T-cell (primary cell): Measurements from ENCODE around the gene COIL. TPM values are rescaled to one million over a fixed set of nuclear protein-coding genes. Genes with fewer than 3 reads are reported as not detected.

Experiments used
- ATAC-seq, 4 experiments: fragments of 200-7000 bp in 3 of 4; fragments of 150-1000 bp in 1 of 4; cut with Tn5 transposase; replicated peaks in 1 of 4; 1 replicate in 3 of 4; 2 replicates in 1 of 4; pipeline ENCODE4 v1.10.0; 2021; ENCODE audit warnings: moderate library complexity in 3 of 4, mild to moderate bottlenecking in 2 of 4, moderate number of reproducible peaks in 1 of 4
- CTCF ChIA-PET, 2 donors: fragments of 300-600 bp; sonication (Branson Sonifier 250); formaldehyde crosslinking; loops; one replicate each; lab custom pipeline; 2022; ENCODE audit warnings: antibody characterized with exemption in 2 of 2; lab: Charles Lee
- POLR2A ChIA-PET, 2 donors: fragments of 300-600 bp; sonication (Branson Sonifier 250); formaldehyde crosslinking; loops; one replicate each; lab custom pipeline; 2022; ENCODE audit warnings: antibody characterized with exemption in 2 of 2; lab: Charles Lee
- DNase-seq, 35 experiments: peaks; one replicate each; pipeline versions ENCODE4 v3.0.0 to v3.0.0-alpha.2; 2013 to 2023
- H3K27ac ChIP-seq: one replicate; pipeline ENCODE4 v1.5.1; 2013; ENCODE audit warnings: low read length
- H3K27me3 ChIP-seq, 2 experiments: replicated peaks in 1 of 2; 1 replicate in 1 of 2; 2 replicates in 1 of 2; pipeline versions ENCODE4 v1.6.1 to v1.7.0; 2013; ENCODE audit warnings: low read length in 1 of 2, mixed read lengths in 1 of 2; ENCODE audit not compliant: control insufficient read depth in 2 of 2, insufficient read depth in 2 of 2; ENCODE audit errors: extremely low read depth in 1 of 2
- H3K36me3 ChIP-seq, 2 donors: 1 replicate in 1 of 2; 2 replicates in 1 of 2; pipeline versions ENCODE4 v1.6.1 to v1.7.0; 2013; ENCODE audit warnings: low read length in 1 of 2; ENCODE audit not compliant: control insufficient read depth in 2 of 2, insufficient read depth in 1 of 2; ENCODE audit errors: extremely low read depth in 1 of 2
- H3K4me1 ChIP-seq, 2 experiments: 1 replicate in 1 of 2; 2 replicates in 1 of 2; pipeline versions ENCODE4 v1.6.1 to v1.7.0; 2013; ENCODE audit warnings: low read length in 2 of 2, mixed read lengths in 1 of 2; ENCODE audit not compliant: insufficient read depth in 2 of 2, control insufficient read depth in 1 of 2; ENCODE audit errors: extremely low read depth in 1 of 2
- H3K4me3 ChIP-seq, 2 donors: 1 replicate in 1 of 2; 2 replicates in 1 of 2; pipeline versions ENCODE4 v1.5.1 to v1.7.0; 2013; ENCODE audit warnings: mild to moderate bottlenecking in 2 of 2, low read length in 1 of 2, moderate library complexity in 1 of 2; ENCODE audit not compliant: control insufficient read depth in 1 of 2; ENCODE audit errors: extremely low read depth in 1 of 2
- H3K9me3 ChIP-seq: 2 replicates; pipeline ENCODE4 v1.7.0; 2013
- H3K27ac Mint-ChIP-seq, 2 donors: one replicate each; pipeline ENCODE4 v1.8.0; 2020 to 2021; ENCODE audit warnings: mild to moderate bottlenecking in 2 of 2, mixed read lengths in 2 of 2
- H3K27me3 Mint-ChIP-seq, 2 donors: one replicate each; pipeline ENCODE4 v1.8.0; 2021 to 2022; ENCODE audit warnings: mixed read lengths in 2 of 2
- H3K36me3 Mint-ChIP-seq: one replicate; pipeline ENCODE4 v1.8.0; 2021; ENCODE audit warnings: mixed read lengths
- H3K4me1 Mint-ChIP-seq, 3 donors: one replicate each; pipeline ENCODE4 v1.8.0; 2020 to 2022; ENCODE audit warnings: mixed read lengths in 3 of 3, mild to moderate bottlenecking in 1 of 3
- H3K4me3 Mint-ChIP-seq, 3 donors: one replicate each; pipeline ENCODE4 v1.8.0; 2020 to 2022; ENCODE audit warnings: mild to moderate bottlenecking in 3 of 3, mixed read lengths in 3 of 3, moderate library complexity in 3 of 3
- H3K9me3 Mint-ChIP-seq, 3 donors: one replicate each; pipeline ENCODE4 v1.8.0; 2020 to 2022; ENCODE audit warnings: mixed read lengths in 3 of 3
- WGBS: methylation state at CpG from one replicate; pipeline ENCODE4 v1.1.5; 2013; ENCODE audit warnings: missing lambda C conversion rate; ENCODE audit not compliant: insufficient coverage; 5-methylcytosine and 5-hydroxymethylcytosine counted together
- total RNA-seq, 35 experiments: library from RNA in 6 of 35; stranded (reverse) in 6 of 35; fragments of 120-200 nt in 1 of 35; gene quantifications; one replicate each; pipeline versions ENCODE4 v1.2.1 to v1.2.4 and lab custom pipeline; 2013 to 2026

Gene COIL
- total RNA-seq, 5 donors from 2014 or later (not counting 1 experiment from before 2014, with no cell fraction given) = 14.7 to 19.2 (median 15.7) TPM

- Histone ChIP-seq H3K4me1 (peaks cover 6 to 18% of the 10 kb centered on the region in 2 experiments), H3K27ac (no peak overlapping the region), H3K4me3 (no peak overlapping the region), H3K9me3 (peaks cover 3% of the 10 kb centered on the region), H3K27me3 (no peaks in the 10 kb centered on the region), H3K36me3 (no peaks in the 10 kb centered on the region)
- ChIA-PET POLR2A (no interaction called here), CTCF (interaction anchor here in 1 of 2 donors (0.7 kb wide), 1 partner anchor 13 kb away, joined by 3 read pairs; no protein-coding TSS in a partner anchor)
- Mint-ChIP-seq H3K4me1 (peaks cover 15 to 21% (median 17%) of the 10 kb centered on the region in 3 donors), H3K36me3 (no peaks in the 10 kb centered on the region), H3K4me3 (no peak overlapping the region), H3K9me3 (peaks cover 0 to 14% (median 0%) of the 10 kb centered on the region in 3 donors), H3K27ac (no peak overlapping the region), H3K27me3 (no peaks in the 10 kb centered on the region)
- 100% methylated on average over 1 of the region's 4 CpGs for WGBS
- DNase-seq = no peak
- no peak for ATAC-seq
These were observed 43.1 kb downstream of the COIL start for GRCh38 chr17:56917559-56918296.

DNA sequence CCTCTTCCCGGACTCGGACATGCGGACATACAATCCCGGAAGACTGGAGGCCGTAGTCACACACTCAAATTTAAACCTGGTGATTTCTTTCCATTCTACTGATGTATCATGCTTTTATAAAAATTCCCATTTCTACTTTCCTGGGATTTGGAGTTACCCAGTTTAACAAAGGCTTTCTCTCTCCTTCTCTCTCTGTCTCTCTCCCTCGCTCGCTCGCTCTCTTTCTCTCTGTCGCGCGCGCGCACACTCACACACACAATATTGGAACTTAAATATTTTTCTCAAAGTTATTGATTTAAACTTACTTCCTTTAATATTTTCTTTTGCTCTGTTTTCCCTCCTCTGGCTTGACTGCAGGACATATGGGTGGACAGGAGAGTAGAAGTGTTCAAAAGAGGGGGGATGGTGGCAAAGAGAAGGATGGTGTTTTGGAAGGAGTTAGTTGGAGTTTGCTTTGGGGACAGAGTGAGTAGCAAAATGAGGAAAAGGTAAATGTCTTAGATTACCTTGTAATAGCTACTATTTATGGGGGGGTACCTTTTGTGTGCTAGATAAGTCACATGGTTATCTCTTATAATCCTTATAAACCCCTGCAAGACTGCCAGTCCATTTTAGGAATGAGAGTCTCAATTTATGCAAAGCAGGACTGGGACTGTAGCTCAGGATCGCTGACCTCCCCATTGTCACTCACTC, 46.1 kb downstream of the COIL start:
- H3K36me3 ChIP-seq = peaks cover 0 to 5% of the 10 kb centered on the region in 2 donors
- Mint-ChIP-seq H3K9me3 (peaks cover 0 to 13% (median 0%) of the 10 kb centered on the region in 3 donors), H3K36me3 (peaks cover 3% of the 10 kb centered on the region), H3K4me1 (peaks cover 41 to 46% (median 41%) of the 10 kb centered on the region in 3 donors), H3K4me3 (peak overlapping the region; percentile 86 to 95 (median 94)), H3K27me3 (no peaks in the 10 kb centered on the region), H3K27ac (peak overlapping the region; percentile 91 to 93)
- no peak for ATAC-seq
- ChIA-PET POLR2A (no interaction called here), CTCF (interaction anchor here in 1 of 2 donors (1.1 to 1.2 kb wide), 2 partner anchors 25 to 95 kb away, joined by 4 to 8 read pairs; no protein-coding TSS in a partner anchor)
- H3K9me3 ChIP-seq = peaks cover 3% of the 10 kb centered on the region
- peak overlapping the region; percentile 80 for H3K27ac ChIP-seq
- peaks cover 14 to 46% of the 10 kb centered on the region in 2 experiments for H3K4me1 ChIP-seq
- 15% methylated on average over 6 of the region's 14 CpGs for WGBS
- H3K4me3 ChIP-seq = peak overlapping the region; percentile 93 to 98
- DNase-seq = peak in 1 of 35 experiments; percentile 18
- H3K27me3 ChIP-seq = no peaks in the 10 kb centered on the region

- H3K27ac Mint-ChIP-seq = peak within 1 kb of the TSS; percentile 93 to 96
- Histone ChIP-seq H3K9me3 (peaks cover 3% of the 10 kb centered on the region), H3K27ac (peak within 1 kb of the TSS; percentile 80), H3K36me3 (peaks cover 0 to 5% of the 10 kb centered on the region in 2 donors), H3K4me1 (peaks cover 14 to 49% of the 10 kb centered on the region in 2 experiments), H3K4me3 (peak within 1 kb of the TSS; percentile 93 to 98), H3K27me3 (no peaks in the 10 kb centered on the region)
- H3K4me3 Mint-ChIP-seq = peak within 1 kb of the TSS; percentile 86 to 95 (median 94)
- peaks cover 4% of the 10 kb centered on the region for H3K36me3 Mint-ChIP-seq
- peak; percentile 76 to 94 (median 86) for DNase-seq
- POLR2A ChIA-PET = interaction anchor here (0.5 to 0.8 kb wide), 5 partner anchors 12 to 82 kb away, joined by 3 to 5 read pairs (median 3); no protein-coding TSS in a partner anchor
- peaks cover 0 to 11% (median 0%) of the 10 kb centered on the region in 3 donors for H3K9me3 Mint-ChIP-seq
- H3K4me1 Mint-ChIP-seq = peaks cover 45 to 53% (median 47%) of the 10 kb centered on the region in 3 donors
- CTCF ChIA-PET = interaction anchor here in 1 of 2 donors (0.6 to 1.2 kb wide), 4 partner anchors 26 to 94 kb away, joined by 4 to 8 read pairs (median 4); partner anchors contain the start of gene COIL
- ATAC-seq = peak; percentile 93 to 95 (median 94)
- no peaks in the 10 kb centered on the region for H3K27me3 Mint-ChIP-seq
- WGBS = under 1% methylated on average over 56 of the region's 58 CpGs
These were observed 46.8 kb downstream of the COIL start, which contains the start of gene TRIM25 for GRCh38 chr17:56913867-56914580. TRIM25 (minus strand) TSS chr17:56914049; CDS start chr17:56913988, 61 bp downstream.

- H3K27ac Mint-ChIP-seq = peak overlapping the region; percentile 90 to 96
- H3K4me3 ChIP-seq = peak overlapping the region; percentile 93 to 98
- peak; percentile 70 to 76 (median 72) for ATAC-seq
- H3K4me1 ChIP-seq = peaks cover 14 to 55% of the 10 kb centered on the region in 2 experiments
- H3K27ac ChIP-seq = peak overlapping the region; percentile 80
- H3K4me3 Mint-ChIP-seq = peak overlapping the region; percentile 86 to 95 (median 94)
- DNase-seq = peak in 1 of 35 experiments; percentile 4
- ChIA-PET CTCF (interaction anchor here in 1 of 2 donors (0.6 to 1.2 kb wide), 4 partner anchors 26 to 94 kb away, joined by 4 to 8 read pairs (median 4); partner anchors contain the start of gene COIL), POLR2A (interaction anchor here (0.6 to 0.8 kb wide), 4 partner anchors 12 to 81 kb away, joined by 3 to 5 read pairs (median 4); no protein-coding TSS in a partner anchor)
- peaks cover 0 to 6% of the 10 kb centered on the region in 2 donors for H3K36me3 ChIP-seq
- no peaks in the 10 kb centered on the region for H3K27me3 ChIP-seq
- H3K9me3 ChIP-seq = peaks cover 3% of the 10 kb centered on the region
- peaks cover 0 to 11% (median 0%) of the 10 kb centered on the region in 3 donors for H3K9me3 Mint-ChIP-seq
- no peaks in the 10 kb centered on the region for H3K27me3 Mint-ChIP-seq
- peaks cover 10% of the 10 kb centered on the region for H3K36me3 Mint-ChIP-seq
- H3K4me1 Mint-ChIP-seq = peaks cover 51 to 59% (median 53%) of the 10 kb centered on the region in 3 donors
- WGBS = under 1% methylated on average over 44 of the region's 44 CpGs
These were observed 47.4 kb downstream of the COIL start for GRCh38 chr17:56913353-56913866.

DNA sequence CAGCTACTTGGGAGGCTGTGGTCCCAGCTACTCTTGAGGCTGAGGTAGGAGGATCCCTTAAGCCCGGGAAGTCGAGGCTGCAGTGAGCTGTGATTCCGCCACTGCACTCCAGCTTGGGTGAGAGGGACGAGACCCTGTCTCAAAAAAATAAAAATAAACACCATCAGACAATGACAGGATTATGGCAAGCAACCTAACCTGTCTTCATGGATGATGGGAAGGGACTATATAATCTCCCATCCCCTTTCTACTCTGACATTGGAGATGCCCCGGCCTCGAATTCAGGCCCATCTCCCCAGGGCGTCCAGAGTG, 47.9 kb downstream of the COIL start:
- H3K4me3 ChIP-seq = peak overlapping the region; percentile 93 to 98
- peak overlapping the region; percentile 86 to 95 (median 94) for H3K4me3 Mint-ChIP-seq
- peaks cover 56 to 64% (median 58%) of the 10 kb centered on the region in 3 donors for H3K4me1 Mint-ChIP-seq
- ChIA-PET CTCF (no interaction called here), POLR2A (no interaction called here)
- peaks cover 14% of the 10 kb centered on the region for H3K36me3 Mint-ChIP-seq
- 0% methylated on average over 1 of the region's 7 CpGs for WGBS
- H3K27ac Mint-ChIP-seq = peak overlapping the region; percentile 90 to 96
- H3K27ac ChIP-seq = peak overlapping the region; percentile 15
- H3K27me3 ChIP-seq = no peaks in the 10 kb centered on the region
- no peaks in the 10 kb centered on the region for H3K27me3 Mint-ChIP-seq
- H3K9me3 Mint-ChIP-seq = peaks cover 0 to 9% (median 0%) of the 10 kb centered on the region in 3 donors
- DNase-seq (no peak), ATAC-seq (no peak)
- H3K4me1 ChIP-seq = peaks cover 14 to 59% of the 10 kb centered on the region in 2 experiments
- peaks cover 0 to 10% of the 10 kb centered on the region in 2 donors for H3K36me3 ChIP-seq
- peaks cover 2% of the 10 kb centered on the region for H3K9me3 ChIP-seq
